HepG2 (cell line): Measurements from ENCODE around the gene NOXO1. TPM values are rescaled to one million over a fixed set of nuclear protein-coding genes. Genes with fewer than 3 reads are reported as not detected.
A peak's percentile ranks its signal among the peaks of the same experiment; 100 is the strongest.

Experiments used
- ATF3 ChIP-seq: sonication (generic); formaldehyde crosslinking; IDR thresholded peaks from 2 replicates; pipeline ENCODE4 v1.4.0; 2020; ENCODE audit warnings: missing genetic modification reagents
- ATF4 ChIP-seq, 2 experiments: fragments of 450-650 bp in 1 of 2; sonication (generic) in 1 of 2; formaldehyde crosslinking; IDR thresholded peaks; 2 replicates each; pipeline versions ENCODE4 v1.5.0 to v1.8.0; 2020 to 2022; ENCODE audit warnings: mild to moderate bottlenecking in 1 of 2, missing genetic modification reagents in 1 of 2
- ATF5 ChIP-seq: sonication (generic); formaldehyde crosslinking; IDR thresholded peaks from 2 replicates; pipeline ENCODE4 v1.4.0; 2020; ENCODE audit warnings: mild to moderate bottlenecking, low read depth, missing genetic modification reagents
- GMEB1 ChIP-seq: sonication (generic); formaldehyde crosslinking; IDR thresholded peaks from 2 replicates; pipeline ENCODE4 v1.5.1; 2020; ENCODE audit warnings: missing genetic modification reagents, mild to moderate bottlenecking, borderline replicate concordance
- KDM5B ChIP-seq: sonication (generic); formaldehyde crosslinking; IDR thresholded peaks from 2 replicates; pipeline ENCODE4 v1.4.0; 2020; ENCODE audit warnings: missing genetic modification reagents, mild to moderate bottlenecking, borderline replicate concordance
- KLF12 ChIP-seq: sonication (generic); formaldehyde crosslinking; IDR thresholded peaks from 2 replicates; pipeline ENCODE4 v1.4.0; 2020; ENCODE audit warnings: missing genetic modification reagents, borderline replicate concordance
- NFYC ChIP-seq: IDR thresholded peaks from 2 replicates; pipeline ENCODE4 v1.6.1; 2016; ENCODE audit warnings: missing genetic modification reagents, missing compliant biosample characterization
- SALL1 ChIP-seq: sonication (generic); formaldehyde crosslinking; IDR thresholded peaks from 2 replicates; pipeline ENCODE4 v1.8.0; 2022; ENCODE audit warnings: mild to moderate bottlenecking, missing genetic modification reagents
- SALL2 ChIP-seq: sonication (generic); formaldehyde crosslinking; IDR thresholded peaks from 2 replicates; pipeline ENCODE4 v1.8.1; 2023; ENCODE audit warnings: mild to moderate bottlenecking, missing genetic modification reagents, inconsistent platforms
- STAG1 ChIP-seq: sonication (generic); formaldehyde crosslinking; IDR thresholded peaks from 2 replicates; pipeline ENCODE4 v1.4.0; 2020; ENCODE audit warnings: missing genetic modification reagents
- THRA ChIP-seq: sonication (generic); formaldehyde crosslinking; IDR thresholded peaks from 2 replicates; pipeline ENCODE4 v1.4.0; 2020; ENCODE audit warnings: missing genetic modification reagents, borderline replicate concordance
- YY1 ChIP-seq: IDR thresholded peaks from 2 replicates; pipeline ENCODE4 v1.6.1; 2011; ENCODE audit warnings: low read length, low read depth, moderate library complexity, mild to moderate bottlenecking; ENCODE audit not compliant: insufficient read depth, insufficient replicate concordance
- ZBTB43 ChIP-seq: sonication (generic); formaldehyde crosslinking; conservative IDR thresholded peaks from 2 replicates; pipeline ENCODE4 v1.4.0; 2020; ENCODE audit warnings: missing genetic modification reagents
- ZC3H4 ChIP-seq: sonication (generic); formaldehyde crosslinking; IDR thresholded peaks from 2 replicates; pipeline ENCODE4 v1.4.0; 2020; ENCODE audit warnings: missing genetic modification reagents, borderline replicate concordance
- ZNF451 ChIP-seq: sonication (generic); formaldehyde crosslinking; IDR thresholded peaks from 2 replicates; pipeline ENCODE4 v1.5.0; 2020; ENCODE audit warnings: mild to moderate bottlenecking, missing genetic modification reagents
- ZNF614 ChIP-seq: IDR thresholded peaks from 2 replicates; pipeline ENCODE4 v1.6.1; 2018; ENCODE audit warnings: missing biosample characterization, missing genetic modification reagents, inconsistent platforms, borderline replicate concordance
- ZNF616 ChIP-seq: sonication (generic); formaldehyde crosslinking; IDR thresholded peaks from 2 replicates; pipeline ENCODE4 v1.5.0; 2020; ENCODE audit warnings: low read depth, mild to moderate bottlenecking, missing genetic modification reagents
- ZNF766 ChIP-seq: sonication (generic); formaldehyde crosslinking; IDR thresholded peaks from 2 replicates; pipeline ENCODE4 v1.5.0; 2020; ENCODE audit warnings: missing genetic modification reagents, borderline replicate concordance
- ZNF772 ChIP-seq: sonication (generic); formaldehyde crosslinking; IDR thresholded peaks from 2 replicates; pipeline ENCODE4 v1.5.0; 2020; ENCODE audit warnings: mild to moderate bottlenecking, missing genetic modification reagents
- ZSCAN20 ChIP-seq: sonication (generic); formaldehyde crosslinking; IDR thresholded peaks from 2 replicates; pipeline ENCODE4 v1.4.0; 2020; ENCODE audit warnings: missing genetic modification reagents, mild to moderate bottlenecking, borderline replicate concordance
- polyA plus RNA-seq, 8 experiments: library from polyadenylated mRNA; depleted of rRNA in 3 of 8; stranded (reverse) in 7 of 8; unstranded in 1 of 8; fragments of >200 nt; fragmentation: Illumina TruSeq in 4 of 8; extraction: Trizol in 4 of 8; gene quantifications; 2 replicates each; pipeline versions ENCODE4 v1.2.1 to v1.2.3, GENCODE V29; 2011 to 2016; ENCODE audit warnings: low read depth in 4 of 8, missing spikeins in 1 of 8, mixed read lengths in 1 of 8; ENCODE audit not compliant: insufficient read depth in 1 of 8
- total RNA-seq, 5 experiments: library from RNA; depleted of rRNA; stranded (reverse); fragments of >200 nt; fragmentation: Illumina TruSeq; extraction: Trizol; gene quantifications; 2 replicates each; pipeline ENCODE4 v1.2.3, GENCODE V29; 2016; ENCODE audit warnings: low read depth in 1 of 5

NOXO1 gene
- total and polyA plus RNA-seq, 2 of the 13 experiments (the other 11 are each of a cell fraction or from before 2014, with no cell fraction given), result 0.69 to 1.4 TPM

GRCh38 chr16:1959269-1960039, 21.8 kb downstream of the NOXO1 start, which contains the start of gene NDUFB10 (continued):
- TF ChIP-seq THRA (0 out of 2 replicates have a peak, but pooled peaks have one; percentile 27), ZC3H4 (CRISPR knock-in tag) (no peak), ATF3 (peak; percentile 56), ZSCAN20 (CRISPR knock-in tag) (peak; percentile 84; the same call in 1 of the 2 replicates), ZNF766 (CRISPR knock-in tag) (0 out of 2 replicates have a peak, but pooled peaks have one; percentile 61), STAG1 (CRISPR knock-in tag) (peak; percentile 57), KLF12 (CRISPR knock-in tag) (peak; percentile 87; the same call in 1 of the 2 replicates), ZNF451 (CRISPR knock-in tag) (peak; percentile 89; the same call in 1 of the 2 replicates), ZBTB43 (CRISPR knock-in tag) (peak; percentile 69; the same call in 1 of the 2 replicates), ZNF616 (CRISPR knock-in tag) (0 out of 2 replicates have a peak, but pooled peaks have one; percentile 37), ATF5 (CRISPR knock-in tag) (0 out of 2 replicates have a peak, but pooled peaks have one; percentile 56), YY1 (peak; percentile 88), KDM5B (CRISPR knock-in tag) (peak; percentile 83; the same call in 1 of the 2 replicates), SALL2 (CRISPR knock-in tag) (peak; percentile 89), ZNF614 (CRISPR knock-in tag) (peak; percentile 85), GMEB1 (CRISPR knock-in tag) (peak; percentile 94), ATF4 (CRISPR knock-in tag; IDR thresholded peaks at IDR 0.05) (0 out of 4 replicates have a peak, but pooled peaks of 1 of the 2 experiments have one; percentile 12), ZNF772 (CRISPR knock-in tag) (peak; percentile 82; the same call in 1 of the 2 replicates), SALL1 (CRISPR knock-in tag) (peak; percentile 81), NFYC (CRISPR knock-in tag) (peak; percentile 51; the same call in 1 of the 2 replicates)
